AG10803 (cell line): ENCODE data around the gene OSBPL3.
A peak's percentile ranks its signal among the peaks of the same experiment; 100 is the strongest.

Experiments
- DNase-seq: peaks from one replicate; pipeline ENCODE4 v3.0.0; 2010; ENCODE audit warnings: low read depth
- H3K4me3 ChIP-seq: 2 replicates; pipeline ENCODE4 v1.5.1; 2011; ENCODE audit warnings: mild to moderate bottlenecking, low read length, control low read depth
- CTCF ChIP-seq: conservative IDR thresholded peaks from 2 replicates; pipeline ENCODE4 v1.5.1; 2011; ENCODE audit warnings: mild to moderate bottlenecking, low read length, control low read depth, inconsistent platforms

OSBPL3 gene

GRCh38 chr7:24898691-24899090 is 81.3 kb downstream of the OSBPL3 start:
- no peak for TF ChIP-seq CTCF
- DNase-seq = peak; percentile 35
- no peak overlapping the region for H3K4me3 ChIP-seq

- no peak for DNase-seq
- no peak for TF ChIP-seq CTCF
- no peak overlapping the region for H3K4me3 ChIP-seq
Observed at GRCh38 chr7:24896031-24896501, 83.9 kb downstream of the OSBPL3 start.

GRCh38 chr7:24894429-24895221 is 85.4 kb downstream of the OSBPL3 start:
- H3K4me3 ChIP-seq = no peak overlapping the region
- TF ChIP-seq CTCF = peak; percentile 48
- DNase-seq = no peak

GRCh38 chr7:24891311-24891735 is 88.7 kb downstream of the OSBPL3 start:
- no peak for TF ChIP-seq CTCF
- DNase-seq = no peak
- H3K4me3 ChIP-seq = no peak overlapping the region

GRCh38 chr7:24889611-24890010 is 90.4 kb downstream of the OSBPL3 start:
- DNase-seq = no peak
- no peak overlapping the region for H3K4me3 ChIP-seq
- no peak for TF ChIP-seq CTCF

GRCh38 chr7:24888653-24889052 is 91.3 kb downstream of the OSBPL3 start:
- no peak for TF ChIP-seq CTCF
- no peak for DNase-seq
- H3K4me3 ChIP-seq = no peak overlapping the region

GRCh38 chr7:24885716-24886115 is 94.3 kb downstream of the OSBPL3 start:
- TF ChIP-seq CTCF = no peak
- no peak overlapping the region for H3K4me3 ChIP-seq
- DNase-seq = no peak
